Urinary bladder (tissue), 4 donors: ENCODE measurements around the gene OR10C1. TPM values are rescaled to one million over a fixed set of nuclear protein-coding genes. Genes with fewer than 3 reads are reported as not detected.

Experiments
- DNase-seq: peaks from one replicate; pipeline ENCODE4 v3.0.0-alpha.2; 2015; ENCODE audit errors: extremely low spot score
- H3K27ac ChIP-seq: one replicate; pipeline ENCODE4 v1.5.1; 2013; ENCODE audit warnings: low read depth, mild to moderate bottlenecking, moderate library complexity
- H3K36me3 ChIP-seq: one replicate; pipeline ENCODE4 v1.6.1; 2013; ENCODE audit warnings: mild to moderate bottlenecking, moderate library complexity; ENCODE audit not compliant: insufficient read depth
- H3K4me1 ChIP-seq: one replicate; pipeline ENCODE4 v1.6.1; 2013; ENCODE audit warnings: mild to moderate bottlenecking, moderate library complexity; ENCODE audit not compliant: insufficient read depth
- H3K4me3 ChIP-seq: one replicate; pipeline ENCODE4 v1.5.1; 2013; ENCODE audit warnings: low read depth, low read length
- WGBS: extraction: QIAGEN DNeasy Blood & Tissue Kit; methylation state at CpG from one replicate; pipeline ENCODE4 v1.1.7; 2013; 5-methylcytosine and 5-hydroxymethylcytosine counted together
- polyA plus RNA-seq: library from polyadenylated mRNA; stranded (reverse); fragments of 200-250 nt; gene quantifications from one replicate; pipeline ENCODE4 v1.2.3, GENCODE V29; 2013
- total RNA-seq: library from RNA; depleted of rRNA; stranded (reverse); fragments of >200 nt; gene quantifications from one replicate; pipeline ENCODE4 v1.2.3, GENCODE V29; 2014
- donor health status: healthy with polysubstance abuse.
- donor health status: healthy.

OR10C1 gene
- total and polyA plus RNA-seq, 2 donors = not detected

DNA sequence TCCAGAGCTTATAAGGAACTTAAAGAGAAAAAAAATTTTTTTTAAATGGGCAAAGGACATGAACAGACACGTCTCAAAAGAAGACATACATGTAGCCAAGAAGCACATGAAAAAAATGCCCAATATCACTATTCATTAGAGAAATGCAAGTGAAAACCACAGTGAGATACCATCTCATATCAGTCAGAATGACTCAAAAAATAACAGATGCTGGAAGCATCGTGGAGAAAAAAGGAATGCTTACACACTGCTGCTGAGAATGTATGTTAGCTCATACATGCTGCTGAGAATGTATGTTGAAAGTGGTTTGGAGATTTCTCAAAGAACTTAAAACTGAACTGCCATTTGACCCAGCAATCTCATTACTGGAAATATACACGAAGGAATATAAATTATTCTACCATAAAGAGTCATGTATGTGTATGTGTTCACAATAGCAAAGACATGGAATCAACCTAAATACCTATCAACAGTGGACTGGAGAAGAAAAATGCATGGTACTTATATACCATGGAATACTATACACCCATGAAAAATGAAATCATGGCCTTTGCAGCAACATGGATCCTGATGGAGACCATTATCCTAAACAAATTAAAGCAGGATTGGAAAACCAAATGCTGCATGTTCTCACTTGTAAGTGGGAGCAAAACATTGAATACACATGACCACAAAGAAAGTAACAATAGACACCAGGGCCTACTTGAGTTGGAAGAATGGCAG lies 12.5 kb downstream of the OR10C1 start:
- Histone ChIP-seq H3K4me3 (no peak overlapping the region), H3K27ac (no peak overlapping the region), H3K36me3 (no peaks in the 10 kb centered on the region), H3K4me1 (no peaks in the 10 kb centered on the region)
- DNase-seq = no peak
- WGBS = 74% methylated on average over 3 of the region's 3 CpGs

- no peak within 1 kb of the TSS for H3K27ac ChIP-seq
- no peak within 1 kb of the TSS for H3K4me3 ChIP-seq
- H3K36me3 ChIP-seq = no peaks in the 10 kb centered on the region
- DNase-seq = no peak
- no peaks in the 10 kb centered on the region for H3K4me1 ChIP-seq
- 59% methylated on average over 2 of the region's 2 CpGs for WGBS
Measured at GRCh38 chr6:29456971-29457370, 17.9 kb downstream of the OR10C1 start, which contains the start of the genes OR11A1 and OR2H1. Gene OR11A1, minus strand, starts transcription at chr6:29457071. Its CDS starts 29,430 bp downstream, at chr6:29427641. Gene OR2H1, plus strand, starts transcription at chr6:29457155. Its CDS starts 4,615 bp downstream, at chr6:29461770.

GRCh38 chr6:29461021-29461814 lies 22.1 kb downstream of the OR10C1 start:
- H3K4me3 ChIP-seq = no peak overlapping the region
- no peaks in the 10 kb centered on the region for H3K4me1 ChIP-seq
- H3K27ac ChIP-seq = no peak overlapping the region
- WGBS = 84% methylated on average over 5 of the region's 5 CpGs
- no peak for DNase-seq
- H3K36me3 ChIP-seq = no peaks in the 10 kb centered on the region

DNA sequence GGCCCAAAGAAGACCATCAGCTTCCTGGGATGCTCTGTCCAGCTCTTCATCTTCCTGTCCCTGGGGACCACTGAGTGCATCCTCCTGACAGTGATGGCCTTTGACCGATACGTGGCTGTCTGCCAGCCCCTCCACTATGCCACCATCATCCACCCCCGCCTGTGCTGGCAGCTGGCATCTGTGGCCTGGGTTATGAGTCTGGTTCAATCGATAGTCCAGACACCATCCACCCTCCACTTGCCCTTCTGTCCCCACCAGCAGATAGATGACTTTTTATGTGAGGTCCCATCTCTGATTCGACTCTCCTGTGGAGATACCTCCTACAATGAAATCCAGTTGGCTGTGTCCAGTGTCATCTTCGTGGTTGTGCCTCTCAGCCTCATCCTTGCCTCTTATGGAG lies 22.9 kb downstream of the OR10C1 start:
- no peaks in the 10 kb centered on the region for H3K4me1 ChIP-seq
- DNase-seq = no peak
- no peak overlapping the region for H3K4me3 ChIP-seq
- no peaks in the 10 kb centered on the region for H3K36me3 ChIP-seq
- 83% methylated on average over 6 of the region's 6 CpGs for WGBS
- no peak overlapping the region for H3K27ac ChIP-seq

- no peaks in the 10 kb centered on the region for H3K36me3 ChIP-seq
- H3K4me3 ChIP-seq = no peak overlapping the region
- no peak overlapping the region for H3K27ac ChIP-seq
- no peaks in the 10 kb centered on the region for H3K4me1 ChIP-seq
- WGBS = 64% methylated on average over 2 of the region's 2 CpGs
- no peak for DNase-seq
Measured at GRCh38 chr6:29465279-29465678, 26.2 kb downstream of the OR10C1 start.

GRCh38 chr6:29465801-29466200 lies 26.7 kb downstream of the OR10C1 start:
- no peaks in the 10 kb centered on the region for H3K36me3 ChIP-seq
- no peak overlapping the region for H3K27ac ChIP-seq
- 88% methylated on average over 2 of the region's 2 CpGs for WGBS
- no peak for DNase-seq
- no peak overlapping the region for H3K4me3 ChIP-seq
- no peaks in the 10 kb centered on the region for H3K4me1 ChIP-seq

DNA sequence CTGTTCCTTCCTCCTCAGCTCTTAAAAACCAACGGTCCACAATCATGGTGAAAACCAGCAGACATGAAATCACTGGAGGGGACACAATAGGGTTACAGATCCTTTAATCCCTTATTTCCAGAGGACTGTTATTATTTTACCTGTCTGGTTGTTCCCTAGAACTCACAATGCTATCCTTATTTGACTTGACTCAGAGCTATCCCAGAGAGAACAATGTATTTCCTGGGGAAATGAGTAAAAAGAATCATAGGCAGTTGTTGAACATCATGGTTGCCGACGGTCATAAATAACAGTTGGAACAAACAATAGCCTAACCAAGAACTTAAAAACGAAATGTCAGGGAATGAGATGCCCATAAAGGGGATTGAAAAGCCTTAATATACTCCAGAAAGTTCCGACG lies 27.1 kb downstream of the OR10C1 start:
- Histone ChIP-seq H3K4me1 (no peaks in the 10 kb centered on the region), H3K4me3 (no peak overlapping the region), H3K27ac (no peak overlapping the region), H3K36me3 (no peaks in the 10 kb centered on the region)
- no peak for DNase-seq
- WGBS = 56% methylated on average over 6 of the region's 6 CpGs

DNA sequence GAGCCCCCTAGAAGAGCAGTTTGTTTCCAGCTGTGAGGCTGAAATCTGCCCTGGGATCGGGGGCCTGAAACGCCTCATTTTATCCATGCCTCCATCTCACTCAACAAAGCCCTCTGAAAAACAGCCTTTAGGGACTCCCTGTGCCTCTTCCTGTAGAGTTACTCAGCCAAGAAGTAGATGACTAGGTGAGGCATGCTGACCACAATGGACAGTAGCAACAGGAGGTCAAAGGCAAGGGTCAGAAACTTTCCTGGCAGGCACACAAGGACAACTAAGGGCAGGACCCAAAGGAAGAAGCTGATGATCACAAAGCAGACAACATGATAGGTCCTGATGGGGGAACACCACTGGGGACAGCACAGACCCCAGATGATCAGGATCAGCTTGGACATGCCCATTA lies 35.9 kb downstream of the OR10C1 start:
- Histone ChIP-seq H3K4me1 (no peaks in the 10 kb centered on the region), H3K27ac (no peak overlapping the region), H3K4me3 (no peak overlapping the region), H3K36me3 (no peaks in the 10 kb centered on the region)
- DNase-seq = no peak
- WGBS = 77% methylated on average over 2 of the region's 2 CpGs

GRCh38 chr6:29477923-29478450 lies 38.9 kb downstream of the OR10C1 start:
- Histone ChIP-seq H3K4me3 (no peak overlapping the region), H3K36me3 (no peaks in the 10 kb centered on the region), H3K4me1 (no peaks in the 10 kb centered on the region), H3K27ac (no peak overlapping the region)
- no peak for DNase-seq
- WGBS = 47% methylated on average over 5 of the region's 5 CpGs

GRCh38 chr6:29478740-29479139 lies 39.6 kb downstream of the OR10C1 start:
- no peaks in the 10 kb centered on the region for H3K36me3 ChIP-seq
- H3K4me3 ChIP-seq = no peak overlapping the region
- no peak for DNase-seq
- H3K27ac ChIP-seq = no peak overlapping the region
- H3K4me1 ChIP-seq = no peaks in the 10 kb centered on the region
- WGBS = 83% methylated on average over 5 of the region's 5 CpGs

DNA sequence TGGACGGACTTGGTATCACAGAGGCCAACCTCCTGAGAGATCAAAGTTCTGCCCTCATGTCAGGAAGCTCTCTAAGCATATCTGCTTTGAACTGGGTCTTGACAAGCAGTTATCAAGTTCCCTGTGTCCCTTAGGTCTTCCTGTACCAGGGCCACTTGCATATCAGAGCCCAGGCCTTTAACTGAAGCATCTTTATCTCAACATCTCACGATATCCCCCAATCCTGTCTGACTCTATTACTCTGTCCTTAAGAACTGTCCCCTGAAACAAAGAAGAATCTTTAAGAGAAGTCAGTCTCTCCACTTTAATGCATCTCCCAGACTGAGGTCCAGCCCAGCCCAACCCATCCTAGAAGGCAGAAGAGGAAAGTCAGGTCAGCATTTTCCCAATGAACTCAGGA lies 40.5 kb downstream of the OR10C1 start:
- Histone ChIP-seq H3K4me3 (no peak overlapping the region), H3K36me3 (no peaks in the 10 kb centered on the region), H3K4me1 (no peaks in the 10 kb centered on the region), H3K27ac (no peak overlapping the region)
- no peak for DNase-seq
- WGBS = 68% methylated on average over 2 of the region's 2 CpGs

DNA sequence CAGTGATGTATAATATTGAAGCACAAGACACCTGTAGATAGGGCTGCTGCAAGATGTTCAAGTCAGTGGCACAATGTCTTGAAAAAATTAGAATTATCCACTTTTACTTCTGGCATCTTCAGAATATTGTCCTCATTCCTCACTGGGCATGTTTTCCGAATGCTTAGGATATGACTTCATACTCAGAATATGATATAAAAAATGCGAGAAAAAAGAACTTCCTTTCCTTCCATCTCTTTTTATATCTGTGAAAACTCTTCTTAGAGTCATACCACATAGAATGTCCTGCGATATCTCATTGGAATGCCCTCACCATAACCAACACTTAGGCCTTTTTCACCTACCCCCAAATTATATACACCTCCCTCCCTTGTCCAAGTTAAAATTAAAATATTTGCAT lies 44.1 kb downstream of the OR10C1 start:
- H3K36me3 ChIP-seq = no peaks in the 10 kb centered on the region
- no peak overlapping the region for H3K4me3 ChIP-seq
- DNase-seq = no peak
- WGBS = 73% methylated on average over 3 of the region's 3 CpGs
- no peaks in the 10 kb centered on the region for H3K4me1 ChIP-seq
- no peak overlapping the region for H3K27ac ChIP-seq

DNA sequence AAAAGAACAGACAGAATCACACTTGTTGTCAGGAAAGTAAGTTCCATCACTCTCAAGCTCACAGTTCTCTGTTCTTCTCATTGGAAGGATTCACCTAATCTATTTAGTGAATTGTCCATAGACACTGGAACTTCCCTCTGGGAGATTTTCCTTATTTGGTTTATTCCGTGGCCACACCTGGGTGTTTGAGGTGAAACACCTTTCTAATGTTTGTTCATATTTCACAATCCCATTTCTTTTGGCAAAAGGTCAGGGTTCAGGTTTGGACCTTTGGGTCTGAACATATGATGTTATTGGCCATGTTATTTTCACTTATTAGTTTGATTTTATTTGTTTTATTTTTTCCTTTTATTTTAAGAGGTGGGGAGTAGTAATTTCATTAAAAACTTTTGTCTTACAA lies 44.6 kb downstream of the OR10C1 start:
- 77% methylated on average over 1 of the region's 1 CpG for WGBS
- H3K4me3 ChIP-seq = no peak overlapping the region
- no peak for DNase-seq
- H3K36me3 ChIP-seq = no peaks in the 10 kb centered on the region
- H3K4me1 ChIP-seq = no peaks in the 10 kb centered on the region
- no peak overlapping the region for H3K27ac ChIP-seq

DNA sequence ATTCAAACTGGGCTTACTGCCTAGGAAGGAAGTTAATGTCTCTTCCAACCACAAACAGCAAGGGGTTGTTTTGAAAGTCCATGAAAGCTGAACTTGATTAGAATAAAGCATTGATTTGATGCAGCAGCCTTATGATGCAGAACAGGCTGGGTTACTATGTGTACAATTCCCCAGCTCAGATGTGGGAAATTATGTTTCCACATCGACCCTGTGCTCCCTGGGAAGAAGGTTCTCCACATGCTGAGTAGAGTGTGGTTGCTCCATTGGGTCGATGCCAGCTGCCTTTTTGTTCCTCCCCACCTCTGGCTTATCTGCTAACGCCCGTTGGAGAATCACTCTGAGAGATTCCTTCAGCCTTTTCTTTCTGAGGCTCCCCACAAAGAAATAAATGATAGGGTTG lies 47.5 kb downstream of the OR10C1 start:
- DNase-seq = no peak
- Histone ChIP-seq H3K4me1 (no peaks in the 10 kb centered on the region), H3K36me3 (no peaks in the 10 kb centered on the region), H3K4me3 (no peak overlapping the region), H3K27ac (no peak overlapping the region)
- WGBS = 57% methylated on average over 4 of the region's 4 CpGs
